GM21825 (cell line): Measurements from ENCODE around the gene ZFHX3.

Experiments
- ATAC-seq: cut with Tn5 transposase; IDR thresholded peaks from one replicate; pipeline ENCODE4 v1.9.1; 2021; ENCODE audit warnings: mild to moderate bottlenecking, moderate library complexity; ENCODE audit not compliant: unreplicated experiment

Gene ZFHX3

GRCh38 chr16:72785886-72786285, 262.0 kb downstream of the ZFHX3 start:
- no peak for ATAC-seq

- ATAC-seq = no peak
Observed at GRCh38 chr16:72785171-72785570, 262.8 kb downstream of the ZFHX3 start.

- ATAC-seq = no peak
Observed at GRCh38 chr16:72783716-72784318, 264.1 kb downstream of the ZFHX3 start.

GRCh38 chr16:72769876-72770275, 278.1 kb downstream of the ZFHX3 start:
- no peak for ATAC-seq

- ATAC-seq = no peak
Observed at GRCh38 chr16:72768591-72768990, 279.3 kb downstream of the ZFHX3 start.

- no peak for ATAC-seq
Observed at GRCh38 chr16:72766506-72766905, 281.4 kb downstream of the ZFHX3 start.

- ATAC-seq = no peak
Observed at GRCh38 chr16:72764015-72764654, 283.8 kb downstream of the ZFHX3 start.

GRCh38 chr16:72760581-72760980, 287.3 kb downstream of the ZFHX3 start:
- no peak for ATAC-seq

- no peak for ATAC-seq
Observed at GRCh38 chr16:72753881-72754280, 294.0 kb downstream of the ZFHX3 start.

GRCh38 chr16:72752004-72752695, 295.8 kb downstream of the ZFHX3 start:
- ATAC-seq = no peak

GRCh38 chr16:72751076-72751475, 296.9 kb downstream of the ZFHX3 start:
- no peak for ATAC-seq

GRCh38 chr16:72749091-72749490, 298.8 kb downstream of the ZFHX3 start:
- ATAC-seq = no peak

- no peak for ATAC-seq
Observed at GRCh38 chr16:72744076-72744793, 303.7 kb downstream of the ZFHX3 start.

GRCh38 chr16:72743011-72743761, 304.7 kb downstream of the ZFHX3 start:
- peak; percentile 63 for ATAC-seq

GRCh38 chr16:72740347-72740746, 307.6 kb downstream of the ZFHX3 start:
- no peak for ATAC-seq

- no peak for ATAC-seq
Observed at GRCh38 chr16:72739577-72739976, 308.4 kb downstream of the ZFHX3 start.

- ATAC-seq = no peak
Observed at GRCh38 chr16:72736074-72736473, 311.9 kb downstream of the ZFHX3 start.
